Endothelial cell (in vitro differentiated cells): ENCODE results near the gene LRRC8B. TPM values are rescaled to one million over a fixed set of nuclear protein-coding genes. Genes with fewer than 3 reads are reported as not detected.

ENCODE experiments used
- DNase-seq: peaks from one replicate; pipeline ENCODE4 v3.0.0; 2021; ENCODE audit warnings: low spot score
- H3K27ac Mint-ChIP-seq: one replicate; pipeline ENCODE4 v1.8.0; 2021; ENCODE audit warnings: mixed read lengths, inconsistent platforms; ENCODE audit not compliant: unreplicated experiment
- H3K27me3 Mint-ChIP-seq: one replicate; pipeline ENCODE4 v1.8.0; 2021; ENCODE audit warnings: mild to moderate bottlenecking, moderate library complexity, mixed read lengths, inconsistent platforms; ENCODE audit not compliant: unreplicated experiment
- H3K36me3 Mint-ChIP-seq: one replicate; pipeline ENCODE4 v1.8.0; 2021; ENCODE audit warnings: mild to moderate bottlenecking, low read depth, mixed read lengths, inconsistent platforms; ENCODE audit not compliant: unreplicated experiment
- H3K4me1 Mint-ChIP-seq: one replicate; pipeline ENCODE4 v1.8.0; 2021; ENCODE audit warnings: mild to moderate bottlenecking, mixed read lengths, inconsistent platforms; ENCODE audit not compliant: unreplicated experiment
- H3K4me3 Mint-ChIP-seq: one replicate; pipeline ENCODE4 v1.8.0; 2021; ENCODE audit warnings: mild to moderate bottlenecking, mixed read lengths, inconsistent platforms; ENCODE audit not compliant: unreplicated experiment
- H3K9me3 Mint-ChIP-seq: one replicate; pipeline ENCODE4 v1.8.0; 2021; ENCODE audit warnings: mixed read lengths, inconsistent platforms; ENCODE audit not compliant: unreplicated experiment
- CTCF ChIP-seq: fragments of 200-600 bp; sonication (generic); IDR thresholded peaks from one replicate; pipeline ENCODE4 v1.5.0; 2021; ENCODE audit warnings: antibody characterized with exemption; ENCODE audit not compliant: unreplicated experiment
- total RNA-seq: library from RNA; stranded (reverse); fragmentation: NEBNext Ultra II Directional; extraction: Animal tissue kit (Norgen Biotek cat#: 25700); gene quantifications from one replicate; pipeline ENCODE4 v1.2.1, GENCODE V29; 2021; ENCODE audit not compliant: unreplicated experiment

Gene LRRC8B
- total RNA-seq, 1 donor from 2014 or later: 14.5 TPM

- H3K9me3 Mint-ChIP-seq: no peaks in the 10 kb centered on the region
- no peak overlapping the region for H3K27ac Mint-ChIP-seq
- H3K4me3 Mint-ChIP-seq: no peak overlapping the region
- no peaks in the 10 kb centered on the region for H3K36me3 Mint-ChIP-seq
- no peak for TF ChIP-seq CTCF
- peaks cover 4% of the 10 kb centered on the region for H3K4me1 Mint-ChIP-seq
- peaks cover 1% of the 10 kb centered on the region for H3K27me3 Mint-ChIP-seq
- DNase-seq: no peak
Measured at GRCh38 chr1:89596698-89597097, 72.1 kb downstream of the LRRC8B start.

- Mint-ChIP-seq H3K36me3 (no peaks in the 10 kb centered on the region), H3K4me3 (no peak overlapping the region), H3K9me3 (no peaks in the 10 kb centered on the region), H3K27ac (peak overlapping the region; percentile 37), H3K27me3 (peaks cover 1% of the 10 kb centered on the region), H3K4me1 (peaks cover 4% of the 10 kb centered on the region)
- DNase-seq: peak; percentile 17
- peak; percentile 72 for TF ChIP-seq CTCF
Measured at GRCh38 chr1:89598450-89599331, 74.1 kb downstream of the LRRC8B start.

GRCh38 chr1:89599332-89599630 is 74.7 kb downstream of the LRRC8B start:
- Mint-ChIP-seq H3K4me3 (no peak overlapping the region), H3K9me3 (no peaks in the 10 kb centered on the region), H3K4me1 (peaks cover 4% of the 10 kb centered on the region), H3K27ac (no peak overlapping the region), H3K36me3 (no peaks in the 10 kb centered on the region), H3K27me3 (peaks cover 1% of the 10 kb centered on the region)
- no peak for DNase-seq
- TF ChIP-seq CTCF: peak; percentile 12

GRCh38 chr1:89600451-89601224 is 76.0 kb downstream of the LRRC8B start:
- no peak for TF ChIP-seq CTCF
- H3K27ac Mint-ChIP-seq: peak overlapping the region; percentile 28
- no peaks in the 10 kb centered on the region for H3K9me3 Mint-ChIP-seq
- H3K27me3 Mint-ChIP-seq: peaks cover 1% of the 10 kb centered on the region
- no peak overlapping the region for H3K4me3 Mint-ChIP-seq
- no peak for DNase-seq
- no peaks in the 10 kb centered on the region for H3K36me3 Mint-ChIP-seq
- peaks cover 4% of the 10 kb centered on the region for H3K4me1 Mint-ChIP-seq

GRCh38 chr1:89602871-89603404 is 78.3 kb downstream of the LRRC8B start:
- no peaks in the 10 kb centered on the region for H3K27me3 Mint-ChIP-seq
- DNase-seq: no peak
- no peak overlapping the region for H3K27ac Mint-ChIP-seq
- H3K4me1 Mint-ChIP-seq: peaks cover 10% of the 10 kb centered on the region
- no peak for TF ChIP-seq CTCF
- no peaks in the 10 kb centered on the region for H3K36me3 Mint-ChIP-seq
- no peaks in the 10 kb centered on the region for H3K9me3 Mint-ChIP-seq
- no peak overlapping the region for H3K4me3 Mint-ChIP-seq
